NCI-H1694 treated with DMSO at 0.1 percent for 48 hours (cell line): ENCODE results near the gene CD52.
A peak's percentile ranks its signal among the peaks of the same experiment; 100 is the strongest.
"Not testable (repeated sequence)": the region's sequence is repeated elsewhere in the genome, so short reads cannot be mapped to it uniquely, and the experiment has no call there.

Source experiments
- DNase-seq: peaks from one replicate; lab custom pipeline; 2025; lab: John Stamatoyannopoulos, UW

The CD52 gene

GRCh38 chr1:26284597-26285347 lies 33.0 kb upstream of the CD52 start:
- DNase-seq = peak; percentile 21

GRCh38 chr1:26285366-26286063 lies 32.2 kb upstream of the CD52 start:
- DNase-seq = peak; percentile 3

GRCh38 chr1:26286064-26286416 lies 31.7 kb upstream of the CD52 start:
- DNase-seq = no peak

- DNase-seq = no peak
Measured at GRCh38 chr1:26287033-26287711, 30.6 kb upstream of the CD52 start.

- no peak for DNase-seq
Measured at GRCh38 chr1:26287811-26288210, 29.9 kb upstream of the CD52 start.

GRCh38 chr1:26288311-26288941 lies 29.3 kb upstream of the CD52 start:
- no peak for DNase-seq

GRCh38 chr1:26289158-26290059 lies 28.3 kb upstream of the CD52 start:
- DNase-seq = no peak

GRCh38 chr1:26290122-26290881 lies 27.5 kb upstream of the CD52 start:
- no peak for DNase-seq

GRCh38 chr1:26290882-26291261 lies 26.9 kb upstream of the CD52 start:
- no peak for DNase-seq

- no peak for DNase-seq
Measured at GRCh38 chr1:26291433-26291832, 26.3 kb upstream of the CD52 start.

GRCh38 chr1:26291939-26292338 lies 25.8 kb upstream of the CD52 start:
- DNase-seq = no peak

GRCh38 chr1:26292735-26293134 lies 25.0 kb upstream of the CD52 start:
- not testable (repeated sequence) for DNase-seq

- no peak for DNase-seq
Measured at GRCh38 chr1:26293911-26294463, 23.8 kb upstream of the CD52 start.

- no peak for DNase-seq
Measured at GRCh38 chr1:26295194-26296138, 22.3 kb upstream of the CD52 start.

- no peak for DNase-seq
Measured at GRCh38 chr1:26296340-26297056, 21.3 kb upstream of the CD52 start.

GRCh38 chr1:26297057-26297790 lies 20.5 kb upstream of the CD52 start:
- no peak for DNase-seq

- no peak for DNase-seq
Measured at GRCh38 chr1:26297791-26298124, 20.0 kb upstream of the CD52 start.

- DNase-seq = no peak
Measured at GRCh38 chr1:26300578-26301275, 17.0 kb upstream of the CD52 start.
